Measurements from ENCODE around the gene SHMT1.
"Not testable (repeated sequence)": the region's sequence is repeated elsewhere in the genome, so short reads cannot be mapped to it uniquely, and the experiment has no call there.

SHMT1 gene

GRCh38 chr17:18378205-18378505 lies 14.8 kb upstream of the SHMT1 start:
- no peak for DNase-seq (ENCODE audit: low read depth)

GRCh38 chr17:18377437-18378204 lies 14.3 kb upstream of the SHMT1 start, which contains the start of gene EVPLL:
Gene EVPLL, plus strand, starts transcription at chr17:18377778. Its CDS starts 3,160 bp downstream, at chr17:18380938.
- no peak for DNase-seq (ENCODE audit: low read depth)

- no peak for DNase-seq (ENCODE audit: low read depth)
Measured at GRCh38 chr17:18374216-18374615, 10.9 kb upstream of the SHMT1 start.

DNA sequence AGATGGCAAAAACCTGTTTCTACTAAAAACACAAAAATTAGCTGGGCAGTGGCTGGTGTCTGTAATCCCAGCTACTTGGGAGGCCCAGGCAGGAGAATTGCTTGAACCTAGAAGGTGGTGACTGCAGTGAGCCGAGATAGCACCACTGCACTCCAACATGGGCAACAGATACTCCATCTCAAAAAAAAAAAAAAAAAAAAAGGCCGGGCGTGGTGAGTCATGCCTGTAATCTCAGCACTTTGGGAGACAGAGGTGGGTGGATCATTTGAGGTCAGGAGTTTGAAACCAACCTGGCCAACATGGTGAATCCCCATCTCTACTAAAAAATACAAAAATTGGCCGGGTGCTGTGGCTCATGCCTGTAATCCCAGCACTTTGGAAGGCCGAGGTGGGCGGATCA lies 9.8 kb upstream of the SHMT1 start:
- DNase-seq (ENCODE audit: low read depth) = not testable (repeated sequence)

- no peak for DNase-seq (ENCODE audit: low read depth)
Measured at GRCh38 chr17:18371455-18371854, 8.1 kb upstream of the SHMT1 start.

DNA sequence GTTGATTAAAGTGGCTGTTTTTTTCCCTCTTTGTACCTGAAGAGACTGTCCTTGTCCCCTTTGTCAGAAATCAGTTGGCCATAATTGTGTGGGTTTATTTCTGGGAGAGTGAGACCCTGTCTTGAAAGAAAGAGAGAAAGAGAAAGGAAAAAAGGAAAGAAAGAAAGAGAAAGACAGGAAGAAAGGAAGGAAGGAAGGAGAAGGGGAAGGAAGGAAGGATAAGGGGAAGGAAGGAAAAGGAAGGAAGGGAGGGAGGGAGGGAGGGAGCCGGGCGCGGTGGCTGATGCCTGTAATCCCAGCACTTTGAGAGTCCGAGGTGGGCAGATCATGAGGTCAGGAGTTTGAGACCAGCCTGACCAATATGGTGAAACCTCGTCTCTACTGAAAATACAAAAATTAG lies 7.4 kb upstream of the SHMT1 start:
- DNase-seq (ENCODE audit: low read depth) = no peak

GRCh38 chr17:18368946-18369345 lies 5.6 kb upstream of the SHMT1 start:
- DNase-seq (ENCODE audit: low read depth) = no peak

DNA sequence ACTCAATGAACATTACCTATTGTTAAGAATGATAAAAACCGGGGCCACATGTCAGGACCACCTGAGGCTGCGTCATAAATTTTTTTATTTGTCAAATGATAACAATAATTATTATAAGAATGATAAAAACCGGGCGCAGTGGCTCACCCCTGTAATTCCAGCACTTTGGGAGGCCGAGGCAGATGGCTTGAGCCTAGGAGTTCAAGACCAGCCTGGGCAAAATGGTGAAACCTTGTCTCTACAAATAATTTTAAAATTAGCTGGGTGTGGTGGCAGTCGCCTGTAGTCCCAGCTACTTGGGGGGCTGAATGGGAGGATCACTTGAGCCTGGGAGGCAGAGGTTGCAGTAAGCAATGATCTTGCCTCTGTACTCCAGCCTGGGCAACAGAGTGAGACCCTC lies 816 bp upstream of the SHMT1 start:
- DNase-seq (ENCODE audit: low read depth) = no peak

DNA sequence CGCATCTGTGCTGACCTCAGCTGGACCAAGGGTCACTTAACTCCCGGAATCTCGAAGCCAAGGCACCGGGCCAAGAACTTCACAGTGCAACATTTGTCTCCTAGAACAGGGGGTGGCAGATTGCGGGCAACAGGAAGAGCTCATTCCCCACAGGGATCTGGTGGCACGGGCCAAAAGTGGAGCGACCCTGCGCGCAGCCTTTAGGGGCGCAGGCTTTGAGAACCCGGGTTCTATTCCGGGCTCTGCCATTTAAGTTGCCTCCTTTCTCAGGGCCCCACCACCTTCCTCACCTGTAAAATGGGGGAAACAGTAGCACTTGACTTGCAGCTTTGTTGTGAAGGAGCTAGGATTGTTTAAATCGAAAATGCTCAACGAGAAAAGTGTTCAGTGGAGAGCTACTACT lies 651 bp downstream of the SHMT1 start:
- DNase-seq (ENCODE audit: low read depth) = no peak

DNA sequence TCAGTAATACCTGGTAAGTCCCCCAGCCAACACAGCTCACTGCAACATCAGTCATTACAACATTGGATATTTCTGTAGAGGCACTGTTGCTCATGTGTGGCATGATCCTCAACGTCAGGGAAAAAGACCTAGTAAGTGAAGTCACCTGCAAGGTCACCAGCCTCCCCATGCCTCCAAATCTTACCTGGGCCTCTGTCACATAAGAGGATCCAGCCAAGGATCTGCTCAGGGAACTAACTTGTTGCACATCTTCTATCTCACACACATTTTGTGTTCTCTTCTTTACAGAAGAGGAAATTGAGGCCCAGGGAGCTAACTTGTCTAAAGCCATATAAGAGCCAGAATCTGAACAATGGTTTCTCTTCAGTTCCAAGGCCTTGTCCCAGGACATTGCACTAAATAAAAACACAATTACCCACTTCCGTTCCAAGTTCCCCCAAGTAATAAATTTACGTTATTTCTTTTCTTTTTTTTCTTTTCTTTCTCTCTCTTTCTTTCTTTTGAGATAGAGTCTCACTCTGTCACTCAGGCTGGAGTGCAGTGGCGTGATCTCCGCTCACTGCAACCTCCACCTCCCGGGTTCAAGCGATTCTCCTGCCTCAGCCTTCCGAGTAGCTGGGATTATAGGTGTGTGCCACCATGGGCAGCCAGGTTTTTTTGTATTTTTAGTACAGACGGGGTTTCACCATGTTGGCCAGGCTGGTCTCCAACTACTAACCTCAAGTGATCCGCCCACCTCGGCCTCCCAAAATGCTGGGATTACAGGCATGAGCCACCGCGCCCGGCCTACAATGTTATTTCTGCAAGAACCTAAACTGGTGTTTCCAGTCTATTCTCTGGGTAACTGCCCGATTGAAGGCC lies 1.3 kb downstream of the SHMT1 start:
- DNase-seq (ENCODE audit: low read depth) = no peak

GRCh38 chr17:18360518-18360917 lies 2.8 kb downstream of the SHMT1 start:
- no peak for DNase-seq (ENCODE audit: low read depth)

- no peak for DNase-seq (ENCODE audit: low read depth)
Measured at GRCh38 chr17:18356624-18357023, 6.7 kb downstream of the SHMT1 start.

- DNase-seq (ENCODE audit: low read depth) = no peak
Measured at GRCh38 chr17:18353541-18353940, 9.8 kb downstream of the SHMT1 start.

- DNase-seq (ENCODE audit: low read depth) = no peak
Measured at GRCh38 chr17:18344021-18344420, 19.3 kb downstream of the SHMT1 start.

DNA sequence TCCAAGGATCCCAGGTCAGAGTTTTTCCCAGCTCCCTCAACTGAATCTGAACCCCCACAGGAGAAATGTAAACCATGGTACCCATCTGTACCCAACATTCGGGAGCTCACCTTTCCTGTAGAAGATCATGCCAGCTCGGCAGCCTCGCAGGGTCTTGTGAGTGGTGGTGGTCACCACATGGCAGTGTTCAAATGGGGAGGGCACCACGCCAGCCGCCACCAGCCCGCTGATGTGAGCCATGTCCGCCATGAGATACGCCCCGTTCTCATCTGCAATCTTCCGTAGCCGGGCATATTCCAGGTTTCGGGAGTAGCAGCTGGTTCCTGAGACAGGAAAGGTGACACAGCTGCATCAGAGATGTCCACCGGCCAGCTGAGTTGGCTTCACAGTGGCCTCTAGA lies 23.4 kb downstream of the SHMT1 start:
- DNase-seq (ENCODE audit: low read depth) = no peak

DNA sequence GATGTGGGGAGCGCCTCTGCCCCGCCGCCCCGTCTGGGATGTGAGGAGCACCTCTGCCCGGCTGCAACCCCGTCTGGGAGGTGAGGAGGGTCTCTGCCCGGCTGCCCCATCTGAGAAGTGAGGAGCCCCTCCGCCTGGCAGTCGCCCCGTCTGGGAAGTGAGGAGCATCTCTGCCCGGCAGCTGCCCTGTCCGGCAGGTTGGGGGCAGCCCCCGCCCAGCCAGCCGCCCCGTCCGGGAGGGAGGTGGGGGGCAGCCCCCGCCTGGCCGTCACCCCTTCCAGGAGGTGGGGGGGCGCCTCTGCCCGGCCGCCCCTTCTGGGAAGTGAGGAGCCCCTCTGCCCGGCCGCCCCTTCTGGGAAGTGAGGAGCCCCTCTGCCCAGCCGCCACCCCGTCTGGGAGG lies 25.2 kb downstream of the SHMT1 start:
- not testable (repeated sequence) for DNase-seq (ENCODE audit: low read depth)

- DNase-seq (ENCODE audit: low read depth) = no peak
Measured at GRCh38 chr17:18332909-18333489, 30.4 kb downstream of the SHMT1 start.

DNA sequence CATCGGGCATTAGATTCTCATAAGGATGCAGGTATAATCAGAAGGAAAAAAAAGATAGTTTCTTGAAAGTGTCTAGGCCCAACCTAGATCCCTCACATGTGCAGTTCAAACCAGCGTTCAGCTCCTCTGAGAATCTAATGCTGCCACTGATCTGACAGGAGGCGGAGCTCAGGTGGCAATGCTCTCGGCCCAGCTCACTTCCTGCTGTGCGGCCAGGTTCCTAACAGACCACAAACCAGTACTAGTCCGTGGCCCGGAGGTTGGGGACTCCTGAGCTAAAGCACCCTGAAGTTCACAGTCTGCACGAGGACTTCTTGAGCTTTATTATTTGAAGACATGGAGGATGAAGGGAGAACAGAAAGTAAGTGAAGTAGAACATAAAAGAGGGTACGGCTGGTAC lies 31.5 kb downstream of the SHMT1 start:
- no peak for DNase-seq (ENCODE audit: low read depth)

DNA sequence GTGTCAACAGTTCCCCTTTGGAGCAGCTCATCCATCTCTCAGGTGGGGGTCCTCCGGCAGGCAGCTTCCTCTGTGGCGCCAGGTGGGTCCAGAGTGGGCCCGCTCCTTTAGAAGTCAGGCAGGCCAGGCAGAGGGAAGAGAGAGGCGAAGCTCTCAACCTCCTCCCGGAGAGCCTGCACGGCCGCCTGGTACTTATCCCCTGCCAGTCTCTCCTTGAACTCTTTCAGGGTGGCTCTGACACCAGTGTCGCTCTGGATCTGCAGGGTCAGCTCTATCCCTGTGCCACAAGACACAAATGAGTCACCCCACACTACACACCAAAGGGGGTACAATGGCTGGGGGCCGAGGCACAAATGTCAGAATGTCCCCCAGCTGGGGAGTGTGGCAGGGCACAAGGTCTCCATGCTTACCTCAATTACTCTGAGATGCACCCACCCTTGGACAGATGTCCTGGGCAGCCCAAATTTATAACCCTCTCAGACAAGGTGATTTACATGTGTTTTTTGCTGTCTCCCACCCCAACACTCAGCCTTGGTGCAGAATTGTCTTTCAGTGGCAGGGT lies 34.6 kb downstream of the SHMT1 start:
- no peak for DNase-seq (ENCODE audit: low read depth)

GRCh38 chr17:18327556-18327955 lies 35.8 kb downstream of the SHMT1 start:
- no peak for DNase-seq (ENCODE audit: low read depth)

- no peak for DNase-seq (ENCODE audit: low read depth)
Measured at GRCh38 chr17:18327093-18327492, 36.3 kb downstream of the SHMT1 start.

GRCh38 chr17:18326572-18326971 lies 36.8 kb downstream of the SHMT1 start:
- no peak for DNase-seq (ENCODE audit: low read depth)

DNA sequence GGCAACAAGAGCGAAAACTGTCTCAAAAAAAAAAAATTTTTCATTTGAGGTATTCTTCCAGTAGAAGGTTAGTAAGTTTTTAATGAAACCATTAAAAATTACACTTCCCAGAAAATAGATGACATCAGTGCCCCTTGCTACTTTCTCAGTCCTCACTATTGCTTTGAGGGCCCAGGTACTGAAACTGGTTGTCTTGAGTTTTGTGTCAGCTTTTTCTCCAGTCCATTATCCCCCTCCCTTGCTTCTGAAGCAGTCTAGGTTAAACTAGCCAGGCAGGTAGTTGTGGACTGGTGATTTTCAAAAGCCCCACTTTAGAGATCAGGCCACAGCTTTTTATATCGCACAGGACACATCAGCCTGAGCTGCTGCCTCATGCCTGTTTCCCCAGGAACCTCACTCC lies 37.3 kb downstream of the SHMT1 start:
- DNase-seq (ENCODE audit: low read depth) = no peak

Data from stimulated activated CD8-positive, alpha-beta memory T cell treated with anti-CD3 and anti-CD28 coated beads, Interleukin-15, amount 100 ng/mL, for 24 hours (primary cell).